ENCODE results near the gene CEP120.

CEP120 gene

DNA sequence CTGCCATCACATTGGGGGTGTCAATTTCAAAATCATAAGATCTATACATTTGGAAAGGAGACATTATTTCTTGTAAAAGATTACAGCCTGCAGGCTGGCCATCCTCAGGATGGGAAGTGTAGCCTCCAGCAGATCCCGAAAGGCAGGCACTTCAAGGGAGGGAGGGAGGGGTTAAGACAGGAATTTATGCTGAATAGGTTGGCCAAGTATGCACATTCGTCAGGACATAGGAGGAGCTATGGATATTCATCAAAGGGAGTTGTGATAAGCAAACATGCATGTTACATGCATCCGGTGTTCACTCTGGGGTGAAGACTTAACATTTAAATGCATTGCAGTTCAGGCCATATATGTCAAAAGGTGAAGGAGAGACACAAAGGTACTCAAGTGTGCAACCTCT lies 119.4 kb downstream of the CEP120 start:
- no peak for DNase-seq

- no peak for DNase-seq
These were observed 122.9 kb downstream of the CEP120 start for GRCh38 chr5:123300266-123300665.

- no peak for DNase-seq
These were observed 124.1 kb downstream of the CEP120 start for GRCh38 chr5:123299136-123299535.

DNA sequence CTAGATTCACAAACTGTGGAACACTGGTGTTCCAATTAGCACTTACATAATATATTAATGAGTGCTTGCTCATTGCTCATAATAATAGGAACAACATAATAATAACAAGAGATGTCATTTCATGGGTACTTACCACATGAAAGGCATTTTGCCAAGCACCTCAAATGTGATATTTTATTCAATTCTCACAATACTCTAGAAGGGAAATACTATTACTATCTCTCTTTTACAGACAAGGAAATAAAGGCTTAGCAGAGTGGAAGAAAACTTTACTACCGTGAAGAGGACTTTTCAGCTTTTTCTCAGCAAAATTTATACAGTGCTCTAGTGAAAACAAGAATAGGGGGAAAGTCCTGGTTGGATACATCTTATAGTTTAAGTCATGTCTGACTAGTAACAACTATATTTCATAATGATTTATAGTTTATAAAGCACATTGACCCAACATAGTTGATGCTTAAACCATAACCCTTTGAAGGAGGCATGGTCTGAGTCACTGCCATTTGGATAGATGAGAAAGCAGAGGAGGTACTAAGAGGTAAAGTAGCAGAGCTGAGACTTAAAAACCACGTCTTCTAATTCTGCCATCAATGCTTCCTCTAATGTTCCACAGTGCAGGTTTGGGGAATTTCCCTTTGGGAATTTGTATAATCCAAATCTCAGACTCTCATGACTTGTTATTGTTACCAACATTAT lies 124.7 kb downstream of the CEP120 start:
- no peak for DNase-seq

DNA sequence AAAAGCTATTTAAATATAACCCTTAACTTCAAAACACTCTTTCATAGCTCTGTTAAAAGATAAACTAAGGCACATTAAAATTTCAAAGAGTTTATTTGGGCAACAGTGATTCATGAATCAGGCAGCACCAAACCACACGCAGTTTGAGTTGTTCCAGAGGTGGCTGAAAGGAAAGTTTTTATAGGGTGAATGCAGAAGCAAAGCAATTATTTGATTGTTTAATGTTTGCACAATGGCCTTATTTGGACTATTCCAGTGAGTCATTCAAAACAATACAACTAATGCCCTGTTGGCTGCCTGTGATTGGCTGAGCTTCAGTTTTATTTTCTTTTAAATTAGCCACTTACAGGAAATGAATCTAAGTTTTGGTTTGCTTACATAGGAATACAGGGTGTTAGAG lies 125.3 kb downstream of the CEP120 start:
- DNase-seq: no peak

DNA sequence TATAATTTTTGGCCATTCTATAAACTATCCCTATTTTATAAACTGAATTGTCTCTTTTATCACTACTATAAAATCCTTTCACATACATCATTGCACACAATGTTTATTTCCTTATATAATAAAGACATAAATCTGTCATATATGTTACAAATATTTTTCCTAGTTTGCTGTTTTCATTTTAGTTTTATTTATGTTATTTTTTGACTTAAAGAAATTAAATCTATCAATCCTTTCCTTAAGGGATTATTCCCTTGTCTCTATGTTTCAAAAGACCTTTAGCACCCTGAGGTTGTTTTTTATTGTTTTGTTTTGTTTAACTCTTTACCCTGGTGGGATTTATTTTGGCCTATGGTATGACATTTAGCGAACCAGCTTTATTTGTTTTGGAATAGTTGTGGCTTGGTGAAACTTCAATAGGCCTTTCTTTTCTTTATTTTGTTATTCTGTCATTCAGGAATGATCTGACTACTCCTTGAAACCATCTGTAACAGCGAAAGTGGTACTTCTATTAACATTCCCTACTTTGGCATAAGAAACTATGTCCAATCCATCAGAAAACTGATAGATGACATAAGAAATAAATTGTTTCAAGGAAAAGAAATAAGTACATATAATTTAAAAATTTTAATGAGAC lies 125.9 kb downstream of the CEP120 start:
- no peak for DNase-seq

Data from nucleus accumbens (tissue), 56 donors.